ENCODE results near the gene PTH2R. TPM values are rescaled to one million over a fixed set of nuclear protein-coding genes. Genes with fewer than 3 reads are reported as not detected.

PTH2R gene
- total and polyA plus RNA-seq, 2 donors (not counting 3 experiments of a cell fraction or from before 2014, with no cell fraction given), result not detected

DNA sequence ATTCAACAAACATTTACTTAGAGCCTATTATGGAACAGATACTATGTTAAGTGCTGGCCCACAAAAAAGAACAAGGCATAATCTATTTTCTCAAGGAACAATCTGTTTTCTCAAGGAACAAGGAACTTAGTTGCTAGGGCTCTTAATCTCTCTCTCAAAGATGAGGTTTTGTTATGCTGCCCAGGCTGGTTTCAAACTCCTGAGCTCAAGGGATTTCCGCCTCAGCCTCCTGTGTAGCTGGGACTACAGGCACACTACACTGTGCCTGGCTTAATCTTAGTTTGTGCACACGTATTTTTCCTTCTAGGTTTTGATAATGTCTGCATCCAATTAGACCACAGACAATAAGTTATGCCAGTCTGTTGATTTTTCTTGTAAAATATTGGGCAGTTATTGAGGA lies 89.5 kb downstream of the PTH2R start:
- Histone ChIP-seq H3K4me2 (ENCODE audit: insufficient read depth, low read length) (no peak overlapping the region), H4K20me1 (replicated peaks; ENCODE audit: control insufficient read depth, extremely low read depth, insufficient read depth, low read length) (no peaks in the 10 kb centered on the region), H3K27me3 (ENCODE audit: control insufficient read depth in 2 of 2, insufficient read depth in 2 of 2, low read length in 2 of 2) (no peaks in the 10 kb centered on the region), H3K9me3 (replicated peaks; ENCODE audit: control insufficient read depth, insufficient read depth, low read length) (peaks cover under 1% of the 10 kb centered on the region), H3K9ac (replicated peaks; ENCODE audit: extremely low read depth, insufficient read depth, low read length) (no peak overlapping the region), H3K9me1 (replicated peaks; ENCODE audit: control insufficient read depth, extremely low read depth, insufficient read depth, low read length) (no peaks in the 10 kb centered on the region), H3K4me3 (replicated peaks in 1 of 3; ENCODE audit: insufficient read depth in 1 of 3, low read depth in 1 of 3, low read length in 3 of 3) (no peak overlapping the region), H3K36me3 (ENCODE audit: control insufficient read depth in 2 of 2, extremely low read depth in 1 of 2, insufficient read depth in 2 of 2, low read length in 2 of 2) (no peaks in the 10 kb centered on the region), H2AFZ (ENCODE audit: low read depth, low read length) (no peak overlapping the region), H3K79me2 (ENCODE audit: control insufficient read depth, insufficient read depth, low read length) (no peaks in the 10 kb centered on the region), H3K4me1 (ENCODE audit: control insufficient read depth, extremely low read depth, insufficient read depth, low read length) (no peaks in the 10 kb centered on the region), H3K27ac (ENCODE audit: insufficient read depth, low read depth, low read length) (no peak overlapping the region)
- no TSS peak for BruUV-seq (replicated peaks)
- DNase-seq (ENCODE audit: low read depth, low spot score) (no peak), FAIRE-seq (no peak)
- intact Hi-C loops (cut with micrococcal nuclease) (no loop called here), dilution Hi-C loops (cut with MboI; ENCODE audit: extremely low pct_ligation_motif_present, low sequenced_read_pairs) (no loop called here)
- TF ChIP-seq FOS (IDR thresholded peaks at IDR 0.05; ENCODE audit: borderline replicate concordance, insufficient read depth, low read length) (no peak), POLR2A (IDR thresholded peaks at IDR 0.05; ENCODE audit: low read depth, low read length) (no peak), POLR2AphosphoS5 (IDR thresholded peaks at IDR 0.05; ENCODE audit: insufficient read depth, low read depth, low read length) (no peak), MYC (IDR thresholded peaks at IDR 0.05; ENCODE audit: low read depth, low read length) (no peak), EZH2 (IDR thresholded peaks at IDR 0.05; ENCODE audit: borderline replicate concordance, low read depth, low read length, severe bottlenecking) (no peak)
- TF ChIP-seq, protein P1, sequence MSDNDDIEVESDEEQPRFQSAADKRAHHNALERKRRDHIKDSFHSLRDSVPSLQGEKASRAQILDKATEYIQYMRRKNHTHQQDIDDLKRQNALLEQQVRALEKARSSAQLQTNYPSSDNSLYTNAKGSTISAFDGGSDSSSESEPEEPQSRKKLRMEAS (IDR thresholded peaks at IDR 0.05; ENCODE audit: insufficient read depth, insufficient read length), result no peak
- TF ChIP-seq, protein P2, sequence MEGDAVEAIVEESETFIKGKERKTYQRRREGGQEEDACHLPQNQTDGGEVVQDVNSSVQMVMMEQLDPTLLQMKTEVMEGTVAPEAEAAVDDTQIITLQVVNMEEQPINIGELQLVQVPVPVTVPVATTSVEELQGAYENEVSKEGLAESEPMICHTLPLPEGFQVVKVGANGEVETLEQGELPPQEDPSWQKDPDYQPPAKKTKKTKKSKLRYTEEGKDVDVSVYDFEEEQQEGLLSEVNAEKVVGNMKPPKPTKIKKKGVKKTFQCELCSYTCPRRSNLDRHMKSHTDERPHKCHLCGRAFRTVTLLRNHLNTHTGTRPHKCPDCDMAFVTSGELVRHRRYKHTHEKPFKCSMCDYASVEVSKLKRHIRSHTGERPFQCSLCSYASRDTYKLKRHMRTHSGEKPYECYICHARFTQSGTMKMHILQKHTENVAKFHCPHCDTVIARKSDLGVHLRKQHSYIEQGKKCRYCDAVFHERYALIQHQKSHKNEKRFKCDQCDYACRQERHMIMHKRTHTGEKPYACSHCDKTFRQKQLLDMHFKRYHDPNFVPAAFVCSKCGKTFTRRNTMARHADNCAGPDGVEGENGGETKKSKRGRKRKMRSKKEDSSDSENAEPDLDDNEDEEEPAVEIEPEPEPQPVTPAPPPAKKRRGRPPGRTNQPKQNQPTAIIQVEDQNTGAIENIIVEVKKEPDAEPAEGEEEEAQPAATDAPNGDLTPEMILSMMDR (IDR thresholded peaks at IDR 0.05; ENCODE audit: extremely low read depth in 1 of 2, insufficient read depth in 1 of 2, low read depth in 1 of 2, low read length in 2 of 2), result no peak
- POLR2A ChIA-PET, result no interaction called here
- CTCF ChIA-PET, result no interaction called here
